Measurements from ENCODE around the gene MSANTD3. TPM values are rescaled to one million over a fixed set of nuclear protein-coding genes. Genes with fewer than 3 reads are reported as not detected.

The MSANTD3 gene
- total and polyA plus RNA-seq, 2 donors from 2014 or later: 14.3 to 16.7 TPM

DNA sequence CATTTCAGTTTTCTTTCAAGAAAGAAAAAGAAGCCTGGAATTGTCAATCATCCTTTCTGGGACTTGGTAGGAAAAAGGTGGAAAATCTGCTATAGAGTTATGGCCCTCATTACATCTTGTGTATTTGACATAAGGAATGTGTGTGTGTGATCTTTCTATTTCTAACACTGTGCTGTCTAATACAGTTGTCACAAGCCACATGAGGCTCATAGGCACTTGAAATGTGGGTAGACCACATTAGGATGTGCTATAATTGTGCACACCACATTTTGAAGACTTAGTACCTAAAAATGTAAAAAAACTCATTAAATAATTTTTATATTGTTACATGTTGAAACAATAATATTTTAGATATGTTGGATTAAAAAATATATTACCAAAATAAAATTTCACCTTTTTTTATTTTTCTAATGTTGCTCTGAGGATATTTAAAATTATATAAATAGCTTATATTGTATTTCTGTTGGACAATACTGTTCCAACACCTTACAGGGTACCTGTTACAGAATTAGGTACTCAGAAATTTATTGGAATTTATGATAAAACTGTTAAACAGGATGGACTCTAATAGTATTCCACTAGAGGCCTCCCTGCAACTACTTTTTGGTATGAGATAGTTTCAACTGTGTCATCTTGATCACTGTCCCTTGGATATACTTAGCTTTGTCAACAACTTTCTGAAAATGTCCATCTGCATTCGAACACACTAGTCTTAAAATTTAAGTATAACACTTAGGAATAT lies 18.4 kb downstream of the MSANTD3 start:
- no peaks in the 10 kb centered on the region for H3K4me1 ChIP-seq (ENCODE audit: control insufficient read depth in 2 of 3, insufficient read depth in 2 of 3, low read depth in 1 of 3, low read length in 3 of 3)

DNA sequence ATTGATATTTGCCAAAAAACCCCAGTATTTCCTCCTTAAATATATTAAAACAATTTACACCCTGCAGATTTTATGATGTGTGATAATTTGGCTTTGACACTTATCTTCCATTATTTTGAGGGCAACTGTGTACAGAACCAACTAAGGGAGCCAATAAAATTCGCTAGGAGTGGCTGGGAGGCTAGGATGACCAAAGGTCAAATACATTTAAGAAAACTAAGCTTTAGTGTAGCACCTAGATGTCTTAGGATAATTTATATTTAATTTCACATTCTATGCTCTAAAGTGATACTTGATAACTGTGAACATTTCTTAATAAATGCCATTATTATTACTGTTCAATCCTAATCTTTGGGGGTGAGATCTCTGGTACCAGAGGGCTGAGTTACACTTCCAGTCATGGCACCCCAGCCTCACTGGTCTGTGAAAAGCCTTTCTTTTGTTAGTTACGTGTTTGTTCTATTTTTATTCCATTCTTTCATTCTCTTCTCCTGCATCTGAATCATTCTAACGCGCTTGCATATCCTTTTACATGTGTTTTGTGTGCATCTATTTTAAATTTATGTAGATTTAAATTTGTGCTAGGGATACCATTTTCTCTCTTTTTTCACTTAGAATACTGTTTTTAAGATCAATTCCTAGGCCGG lies 19.1 kb downstream of the MSANTD3 start:
- FAIRE-seq (no peak), DNase-seq (no peak)
- Histone ChIP-seq H3K9ac (ENCODE audit: low read length in 3 of 3) (no peak overlapping the region), H3K9me3 (ENCODE audit: control insufficient read depth in 2 of 3, insufficient read depth in 1 of 3, low read length in 3 of 3) (no peaks in the 10 kb centered on the region), H3K4me1 (ENCODE audit: control insufficient read depth in 2 of 3, insufficient read depth in 2 of 3, low read depth in 1 of 3, low read length in 3 of 3) (no peaks in the 10 kb centered on the region), H3K27ac (ENCODE audit: low read depth in 2 of 2, low read length in 2 of 2) (no peak overlapping the region), H3K4me3 (ENCODE audit: low read length in 3 of 3) (no peak overlapping the region), H3K36me3 (ENCODE audit: control insufficient read depth in 2 of 3, insufficient read depth in 3 of 3, low read length in 3 of 3) (no peaks in the 10 kb centered on the region), H3K27me3 (ENCODE audit: control insufficient read depth, insufficient read depth, low read length) (no peaks in the 10 kb centered on the region)
- intact Hi-C loops (cut with DNase I): no loop called here
- TF ChIP-seq, protein P1, sequence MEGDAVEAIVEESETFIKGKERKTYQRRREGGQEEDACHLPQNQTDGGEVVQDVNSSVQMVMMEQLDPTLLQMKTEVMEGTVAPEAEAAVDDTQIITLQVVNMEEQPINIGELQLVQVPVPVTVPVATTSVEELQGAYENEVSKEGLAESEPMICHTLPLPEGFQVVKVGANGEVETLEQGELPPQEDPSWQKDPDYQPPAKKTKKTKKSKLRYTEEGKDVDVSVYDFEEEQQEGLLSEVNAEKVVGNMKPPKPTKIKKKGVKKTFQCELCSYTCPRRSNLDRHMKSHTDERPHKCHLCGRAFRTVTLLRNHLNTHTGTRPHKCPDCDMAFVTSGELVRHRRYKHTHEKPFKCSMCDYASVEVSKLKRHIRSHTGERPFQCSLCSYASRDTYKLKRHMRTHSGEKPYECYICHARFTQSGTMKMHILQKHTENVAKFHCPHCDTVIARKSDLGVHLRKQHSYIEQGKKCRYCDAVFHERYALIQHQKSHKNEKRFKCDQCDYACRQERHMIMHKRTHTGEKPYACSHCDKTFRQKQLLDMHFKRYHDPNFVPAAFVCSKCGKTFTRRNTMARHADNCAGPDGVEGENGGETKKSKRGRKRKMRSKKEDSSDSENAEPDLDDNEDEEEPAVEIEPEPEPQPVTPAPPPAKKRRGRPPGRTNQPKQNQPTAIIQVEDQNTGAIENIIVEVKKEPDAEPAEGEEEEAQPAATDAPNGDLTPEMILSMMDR (IDR thresholded peaks at IDR 0.05; ENCODE audit: borderline replicate concordance, extremely low read depth, insufficient read depth): no peak

More for the DNA sequence above, 18.4 kb downstream of the MSANTD3 start:
- Histone ChIP-seq H3K9ac (ENCODE audit: low read length in 3 of 3) (no peak overlapping the region), H3K36me3 (ENCODE audit: control insufficient read depth in 2 of 3, insufficient read depth in 3 of 3, low read length in 3 of 3) (no peaks in the 10 kb centered on the region), H3K4me3 (ENCODE audit: low read length in 3 of 3) (no peak overlapping the region), H3K9me3 (ENCODE audit: control insufficient read depth in 2 of 3, insufficient read depth in 1 of 3, low read length in 3 of 3) (no peaks in the 10 kb centered on the region), H3K27ac (ENCODE audit: low read depth in 2 of 2, low read length in 2 of 2) (no peak overlapping the region), H3K27me3 (ENCODE audit: control insufficient read depth, insufficient read depth, low read length) (no peaks in the 10 kb centered on the region)
- intact Hi-C loops (cut with DNase I): no loop called here
- TF ChIP-seq, protein P1 (IDR thresholded peaks at IDR 0.05; ENCODE audit: borderline replicate concordance, extremely low read depth, insufficient read depth): no peak
- FAIRE-seq: no peak
- DNase-seq: no peak

DNA sequence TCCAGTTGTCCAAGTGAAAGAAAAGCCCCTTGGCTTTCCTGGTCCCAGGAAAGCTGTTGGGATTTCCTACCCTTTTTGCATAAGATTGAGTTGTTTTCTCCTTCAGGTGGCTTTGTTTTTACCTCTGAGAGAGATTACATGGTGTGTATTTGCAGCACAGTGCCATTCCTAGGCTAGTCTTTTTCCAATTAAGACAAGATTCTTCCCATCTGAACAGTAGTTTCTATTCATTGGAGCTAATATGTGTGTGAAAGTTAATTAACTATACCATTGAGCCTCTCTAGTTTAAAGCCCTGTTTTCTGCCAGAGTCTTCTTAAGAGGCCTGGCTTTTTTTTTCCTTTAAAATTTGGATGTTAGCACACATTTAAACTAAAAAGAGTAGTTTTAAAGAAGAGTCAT lies 20.1 kb downstream of the MSANTD3 start:
- TF ChIP-seq, protein P1 (IDR thresholded peaks at IDR 0.05; ENCODE audit: borderline replicate concordance, extremely low read depth, insufficient read depth): no peak
- H3K9ac ChIP-seq (ENCODE audit: low read length in 3 of 3): no peak overlapping the region
- no peak overlapping the region for H3K4me3 ChIP-seq (ENCODE audit: low read length in 3 of 3)
- no peak for DNase-seq
- no peaks in the 10 kb centered on the region for H3K4me1 ChIP-seq (ENCODE audit: control insufficient read depth in 2 of 3, insufficient read depth in 2 of 3, low read depth in 1 of 3, low read length in 3 of 3)
- intact Hi-C loops (cut with DNase I): no loop called here
- H3K36me3 ChIP-seq (ENCODE audit: control insufficient read depth in 2 of 3, insufficient read depth in 3 of 3, low read length in 3 of 3): no peaks in the 10 kb centered on the region
- H3K27me3 ChIP-seq (ENCODE audit: control insufficient read depth, insufficient read depth, low read length): no peaks in the 10 kb centered on the region
- H3K27ac ChIP-seq (ENCODE audit: low read depth in 2 of 2, low read length in 2 of 2): no peak overlapping the region
- no peak for FAIRE-seq
- no peaks in the 10 kb centered on the region for H3K9me3 ChIP-seq (ENCODE audit: control insufficient read depth in 2 of 3, insufficient read depth in 1 of 3, low read length in 3 of 3)

All from kidney (tissue), 14 donors.